Measurements from ENCODE around the gene GCK.

- TF ChIP-seq CTCF (conservative IDR thresholded peaks at IDR 0.05 in 1 of 2, IDR thresholded peaks at IDR 0.05 in 1 of 2; ENCODE audit: extremely low read depth in 1 of 2, insufficient read depth in 1 of 2, low read depth in 1 of 2, low read length in 2 of 2): no peak
- no peak for TF ChIP-seq EZH2 (IDR thresholded peaks at IDR 0.05; ENCODE audit: borderline replicate concordance, low read length)
Observed at GRCh38 chr7:44094883-44095592, 94.2 kb downstream of the GCK start.

All from mammary epithelial cell (primary cell).